Measurements from ENCODE around the gene USF2.

The USF2 gene

DNA sequence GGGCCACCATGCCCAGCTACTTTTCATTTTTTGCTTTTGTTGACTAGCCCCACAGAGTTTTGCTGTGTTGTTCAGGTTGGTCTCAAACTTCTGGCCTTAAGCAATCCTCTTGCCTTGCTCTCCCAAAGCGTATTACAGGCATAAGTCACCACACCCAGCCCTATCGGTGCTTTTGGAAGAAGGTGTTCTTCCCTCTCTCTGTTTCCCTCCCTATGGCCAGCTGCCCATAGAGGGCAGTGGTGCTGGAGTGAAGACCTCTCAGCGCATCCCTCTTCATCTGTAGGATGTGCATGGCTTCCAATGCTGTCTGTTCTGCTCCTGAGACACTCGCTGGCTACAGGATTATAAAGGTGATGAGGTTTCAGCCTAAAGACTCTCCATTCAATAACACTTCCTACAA is 58.9 kb downstream of the USF2 start:
- no peak for DNase-seq

DNA sequence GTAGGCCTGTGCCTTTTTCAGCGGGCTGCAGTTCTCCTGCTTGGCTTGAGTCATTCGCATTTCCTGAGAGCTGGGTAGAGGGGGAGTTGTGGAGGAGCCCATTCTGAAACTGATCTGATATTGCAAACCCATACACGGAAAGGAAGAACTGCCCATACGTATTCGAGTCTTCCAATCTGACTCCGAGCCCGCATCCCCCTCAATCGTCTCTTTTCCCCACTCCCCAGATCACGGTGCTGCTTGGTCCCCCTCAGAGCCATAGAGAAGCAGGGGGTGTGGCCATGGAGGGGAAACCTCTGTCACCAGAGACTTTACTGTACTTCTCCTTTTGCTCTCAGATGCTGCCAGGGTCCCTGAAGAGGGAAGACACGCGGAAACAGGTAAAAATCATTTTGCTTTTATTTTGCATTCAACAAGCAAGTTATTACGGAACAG is 60.1 kb downstream of the USF2 start, which contains the start of gene CD22:
TSS of gene CD22 (plus strand) at position 337 of the 435 bp plus-strand sequence. CDS start 2,854 bp downstream, outside the sequence.
- no peak for DNase-seq

DNA sequence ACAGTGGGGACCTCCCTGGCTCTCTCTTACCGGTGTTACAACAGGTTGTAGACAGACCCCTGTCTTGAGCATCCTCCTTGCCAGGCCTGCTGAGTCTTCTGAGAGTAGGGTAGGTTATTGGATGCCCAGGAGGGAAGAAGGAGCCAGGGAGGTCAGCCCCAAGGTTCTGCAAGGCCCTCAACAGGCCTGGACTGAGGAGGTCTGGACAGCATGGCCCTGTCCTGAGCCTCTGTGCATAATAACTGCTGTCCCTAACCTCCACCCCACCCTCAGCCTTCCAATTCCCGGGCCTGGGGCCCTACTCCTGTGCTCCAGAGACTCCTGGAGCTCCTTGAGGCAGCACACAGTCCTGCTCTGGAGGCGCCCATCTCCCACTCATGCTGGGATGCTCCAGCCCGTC is 60.6 kb downstream of the USF2 start:
- DNase-seq, result no peak

Data from CD4-positive, alpha-beta T cell treated with Interleukin-4 for 4 hours (primary cell).